Breast epithelium (tissue), 4 donors: Measurements from ENCODE around the gene GEN1. TPM values are rescaled to one million over a fixed set of nuclear protein-coding genes. Genes with fewer than 3 reads are reported as not detected.

Experiments used
- DNase-seq, 2 donors: peaks; one replicate each; pipeline ENCODE4 v3.0.0-alpha.2; 2019; ENCODE audit warnings: low spot score in 2 of 2
- H3K27ac ChIP-seq, 2 donors: fragments of 200-600 bp; sonication (generic) in 1 of 2; one replicate each; pipeline ENCODE4 v1.5.1; 2016 to 2019; ENCODE audit warnings: mild to moderate bottlenecking in 1 of 2
- H3K27me3 ChIP-seq, 2 donors: fragments of 200-600 bp; sonication (generic) in 1 of 2; one replicate each; pipeline versions ENCODE4 v1.5.1 to v1.6.0; 2017 to 2019; ENCODE audit warnings: control low read depth in 1 of 2, mild to moderate bottlenecking in 1 of 2
- H3K36me3 ChIP-seq: fragments of 200-600 bp; one replicate; pipeline ENCODE4 v1.5.1; 2019
- H3K4me1 ChIP-seq, 2 donors: fragments of 200-600 bp; sonication (generic); one replicate each; pipeline ENCODE4 v1.5.1; 2016 to 2019; ENCODE audit warnings: control low read depth in 1 of 2
- H3K4me3 ChIP-seq, 3 donors: fragments of 200-600 bp; sonication (generic); 1 replicate in 2 of 3; 2 replicates in 1 of 3; pipeline ENCODE4 v1.5.1; 2016 to 2019; ENCODE audit warnings: mild to moderate bottlenecking in 3 of 3, moderate library complexity in 2 of 3
- H3K9me3 ChIP-seq, 2 donors: fragments of 200-600 bp; sonication (generic) in 1 of 2; one replicate each; pipeline ENCODE4 v1.5.1; 2016 to 2019; ENCODE audit warnings: control low read depth in 1 of 2
- POLR2A ChIP-seq: fragments of 450-650 bp; IDR thresholded peaks from one replicate; pipeline ENCODE4 v1.6.1; 2016; ENCODE audit warnings: antibody characterized with exemption, mild to moderate bottlenecking, moderate library complexity
- POLR2AphosphoS5 ChIP-seq, 3 donors: sonication (generic); formaldehyde crosslinking; IDR thresholded peaks; one replicate each; pipeline ENCODE4 v1.6.1; 2017; ENCODE audit warnings: antibody characterized with exemption in 3 of 3
- intact Hi-C: fragments of 100-400 bp; cut with DNase I; formaldehyde crosslinking; loops from one replicate; pipeline ENCODE4 v1.15.1; 2023; ENCODE audit warnings: low total_unique reads
- total RNA-seq, 3 donors: library from RNA; depleted of rRNA; stranded (reverse); fragments of >200 nt; gene quantifications; one replicate each; pipeline ENCODE4 v1.1.0, GENCODE V29; 2016
- TF ChIP-seq, protein P1 (sequence below), 3 donors: fragments of 450-650 bp; IDR thresholded peaks; one replicate each; pipeline ENCODE4 v1.5.1; 2016 to 2017; ENCODE audit warnings: antibody characterized with exemption in 3 of 3, mild to moderate bottlenecking in 3 of 3, moderate library complexity in 3 of 3

The GEN1 gene
- total RNA-seq, 3 donors from 2014 or later = 3.6 to 12.7 (median 6.7) TPM

- DNase-seq = no peak
These were observed 6.1 kb upstream of the GEN1 start for GRCh38 chr2:17747684-17748452.

GRCh38 chr2:17748745-17749144 is 5.2 kb upstream of the GEN1 start:
- H3K9me3 ChIP-seq = no peaks in the 10 kb centered on the region
- peaks cover 0 to 8% of the 10 kb centered on the region in 2 donors for H3K4me1 ChIP-seq
- no peak for TF ChIP-seq POLR2A
- H3K4me3 ChIP-seq = no peak overlapping the region
- intact Hi-C loops = no loop called here
- H3K36me3 ChIP-seq = no peaks in the 10 kb centered on the region
- no peak overlapping the region for H3K27ac ChIP-seq
- no peak for DNase-seq
- H3K27me3 ChIP-seq = no peaks in the 10 kb centered on the region

More at GRCh38 chr2:17747684-17748452, 6.1 kb upstream of the GEN1 start:
- H3K4me1 ChIP-seq = peaks cover 0 to 7% of the 10 kb centered on the region in 2 donors
- TF ChIP-seq, protein P1, sequence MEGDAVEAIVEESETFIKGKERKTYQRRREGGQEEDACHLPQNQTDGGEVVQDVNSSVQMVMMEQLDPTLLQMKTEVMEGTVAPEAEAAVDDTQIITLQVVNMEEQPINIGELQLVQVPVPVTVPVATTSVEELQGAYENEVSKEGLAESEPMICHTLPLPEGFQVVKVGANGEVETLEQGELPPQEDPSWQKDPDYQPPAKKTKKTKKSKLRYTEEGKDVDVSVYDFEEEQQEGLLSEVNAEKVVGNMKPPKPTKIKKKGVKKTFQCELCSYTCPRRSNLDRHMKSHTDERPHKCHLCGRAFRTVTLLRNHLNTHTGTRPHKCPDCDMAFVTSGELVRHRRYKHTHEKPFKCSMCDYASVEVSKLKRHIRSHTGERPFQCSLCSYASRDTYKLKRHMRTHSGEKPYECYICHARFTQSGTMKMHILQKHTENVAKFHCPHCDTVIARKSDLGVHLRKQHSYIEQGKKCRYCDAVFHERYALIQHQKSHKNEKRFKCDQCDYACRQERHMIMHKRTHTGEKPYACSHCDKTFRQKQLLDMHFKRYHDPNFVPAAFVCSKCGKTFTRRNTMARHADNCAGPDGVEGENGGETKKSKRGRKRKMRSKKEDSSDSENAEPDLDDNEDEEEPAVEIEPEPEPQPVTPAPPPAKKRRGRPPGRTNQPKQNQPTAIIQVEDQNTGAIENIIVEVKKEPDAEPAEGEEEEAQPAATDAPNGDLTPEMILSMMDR (IDR thresholded peaks at IDR 0.05) = no peak
- no peak overlapping the region for H3K4me3 ChIP-seq
- no peaks in the 10 kb centered on the region for H3K27me3 ChIP-seq
- no peaks in the 10 kb centered on the region for H3K9me3 ChIP-seq
- H3K36me3 ChIP-seq = no peaks in the 10 kb centered on the region
- H3K27ac ChIP-seq = no peak overlapping the region
- intact Hi-C loops = no loop called here

GRCh38 chr2:17749753-17750438 is 4.0 kb upstream of the GEN1 start:
- peaks cover 0 to 13% of the 10 kb centered on the region in 2 donors for H3K4me1 ChIP-seq
- H3K9me3 ChIP-seq = no peaks in the 10 kb centered on the region
- H3K4me3 ChIP-seq = no peak overlapping the region
- intact Hi-C loops = no loop called here
- TF ChIP-seq POLR2A (no peak), POLR2AphosphoS5 (IDR thresholded peaks at IDR 0.05) (no peak)
- TF ChIP-seq, protein P1 (IDR thresholded peaks at IDR 0.05) = no peak
- H3K27me3 ChIP-seq = no peaks in the 10 kb centered on the region
- H3K27ac ChIP-seq = no peak overlapping the region
- no peaks in the 10 kb centered on the region for H3K36me3 ChIP-seq
- DNase-seq = no peak

- no peaks in the 10 kb centered on the region for H3K36me3 ChIP-seq
- H3K4me1 ChIP-seq = peaks cover 0 to 15% of the 10 kb centered on the region in 2 donors
- H3K27me3 ChIP-seq = no peaks in the 10 kb centered on the region
- TF ChIP-seq, protein P1 (IDR thresholded peaks at IDR 0.05) = no peak
- TF ChIP-seq POLR2A (no peak), POLR2AphosphoS5 (IDR thresholded peaks at IDR 0.05) (no peak)
- no peak for DNase-seq
- H3K27ac ChIP-seq = no peak overlapping the region
- no peaks in the 10 kb centered on the region for H3K9me3 ChIP-seq
- intact Hi-C loops = no loop called here
- H3K4me3 ChIP-seq = no peak overlapping the region
These were observed 1.7 kb upstream of the GEN1 start for GRCh38 chr2:17752246-17752645.

DNA sequence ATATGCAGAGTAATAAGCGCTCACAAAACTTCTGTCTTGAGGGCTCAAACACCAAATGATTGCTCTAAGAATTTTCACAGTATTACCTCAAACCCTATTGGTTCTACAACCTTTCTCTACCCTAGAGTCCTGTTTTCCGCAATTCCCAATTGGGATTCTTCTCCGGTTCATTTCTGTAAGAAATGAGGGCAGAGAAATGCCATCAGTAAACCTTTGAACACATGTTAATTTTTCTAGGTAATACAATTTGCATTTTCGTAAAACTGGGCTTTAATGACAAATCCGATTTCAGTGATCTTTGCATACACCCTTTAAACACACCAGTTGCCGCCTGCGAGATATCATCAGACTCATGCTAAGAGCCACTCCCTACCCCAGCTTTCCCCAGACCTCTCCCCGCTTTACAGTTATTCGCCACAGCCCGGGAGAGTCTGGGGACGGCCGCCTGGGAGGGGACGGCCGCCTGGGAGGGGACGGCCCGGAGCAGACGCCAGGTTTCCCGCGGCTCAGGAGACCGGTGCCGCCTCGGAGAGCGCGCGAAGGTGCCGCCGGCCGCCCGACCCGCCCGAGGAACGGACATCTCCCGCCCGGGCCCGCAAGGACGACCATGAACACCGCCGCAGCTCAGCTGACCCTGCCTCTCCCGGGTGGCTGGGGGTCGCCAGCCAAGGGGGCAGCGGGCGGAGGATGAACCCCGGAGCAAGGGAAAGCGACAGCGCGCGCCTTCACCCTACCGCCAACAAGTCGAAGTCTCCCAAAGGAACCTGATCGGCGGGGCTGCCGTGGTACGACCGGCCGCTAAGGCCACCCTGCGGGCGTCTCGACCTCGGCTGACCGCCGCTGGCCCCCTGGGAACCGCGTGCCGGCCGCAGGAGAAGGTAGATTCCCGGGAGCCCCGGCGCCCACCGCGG is 791 bp upstream of the GEN1 start:
- Histone ChIP-seq H3K9me3 (no peaks in the 10 kb centered on the region), H3K4me1 (peaks cover 0 to 15% of the 10 kb centered on the region in 2 donors), H3K4me3 (peak overlapping the region; percentile 83 to 98 (median 89)), H3K36me3 (no peaks in the 10 kb centered on the region), H3K27me3 (no peaks in the 10 kb centered on the region), H3K27ac (peak overlapping the region; percentile 94 to 97)
- intact Hi-C loops = no loop called here
- TF ChIP-seq POLR2AphosphoS5 (IDR thresholded peaks at IDR 0.05) (peak in 1 of 3 donors; percentile 19), POLR2A (no peak)
- TF ChIP-seq, protein P1 (IDR thresholded peaks at IDR 0.05) = no peak
- peak in 1 of 2 donors; percentile 53 for DNase-seq
